Keratinocyte (primary cell): ENCODE measurements around the gene OR10A2.

Source experiments
- CTCF ChIP-seq, 3 experiments: IDR thresholded peaks in 1 of 3; conservative IDR thresholded peaks in 1 of 3; optimal IDR thresholded peaks in 1 of 3; 2 replicates in 2 of 3; 3 replicates in 1 of 3; pipeline versions ENCODE3 to v1.5.1; 2011; ENCODE audit warnings: low read length in 3 of 3, mild to moderate bottlenecking in 3 of 3, moderate library complexity in 2 of 3, control low read depth in 1 of 3, inconsistent platforms in 1 of 3; ENCODE audit not compliant: insufficient read depth in 2 of 3; ENCODE audit errors: extremely low read depth in 1 of 3
- EZH2 ChIP-seq: IDR thresholded peaks from one replicate; pipeline ENCODE4 v1.6.1; 2012; ENCODE audit warnings: inconsistent platforms, mild to moderate bottlenecking, low read length, moderate library complexity

GRCh38 chr11:6871278-6871677 lies 8.4 kb downstream of the OR10A2 start:
- TF ChIP-seq CTCF (optimal IDR thresholded peaks at IDR 0.05 in 1 of 3, IDR thresholded peaks at IDR 0.05 in 1 of 3, conservative IDR thresholded peaks at IDR 0.05 in 1 of 3; ENCODE audit: extremely low read depth in 1 of 3, insufficient read depth in 2 of 3, low read length in 3 of 3) (no peak), EZH2 (no peak)
